PC-9 (cell line): Measurements from ENCODE around the gene SOX4. TPM values are rescaled to one million over a fixed set of nuclear protein-coding genes. Genes with fewer than 3 reads are reported as not detected.

Experiments
- BruUV-seq: library from RNA; stranded (reverse); fragments of 400-500 nt; replicated peaks from 2 replicates; lab custom pipeline; 2021; lab: Mats Ljungman, UMichigan
- CTCF ChIA-PET: fragments of 300-600 bp; sonication (Branson Sonifier 250); formaldehyde crosslinking; loops from one replicate; lab custom pipeline; 2022; ENCODE audit warnings: antibody characterized with exemption; lab: Charles Lee
- POLR2A ChIA-PET: fragments of 300-600 bp; sonication (Branson Sonifier 250); formaldehyde crosslinking; loops from one replicate; lab custom pipeline; 2022; ENCODE audit warnings: antibody characterized with exemption; ENCODE audit not compliant: unreplicated experiment; lab: Charles Lee
- DNase-seq, 2 experiments: peaks; one replicate each; pipeline versions ENCODE4 v3.0.0 to v3.0.0-alpha.2; 2015 to 2022; ENCODE audit warnings: mixed read lengths in 1 of 2
- H2AFZ ChIP-seq: fragments of 200-600 bp; sonication (generic); 2 replicates; pipeline ENCODE4 v1.8.1; 2017; ENCODE audit warnings: antibody characterized with exemption
- H3F3A ChIP-seq: fragments of 200-600 bp; sonication (generic); 2 replicates; pipeline ENCODE4 v1.8.1; 2017; ENCODE audit warnings: antibody characterized with exemption, mild to moderate bottlenecking, low read depth; ENCODE audit not compliant: insufficient read depth
- H3K27ac ChIP-seq: fragments of 200-600 bp; sonication (generic); 2 replicates; pipeline ENCODE4 v1.6.1; 2016; ENCODE audit warnings: mixed run types
- H3K27me3 ChIP-seq: fragments of 200-600 bp; sonication (generic); 2 replicates; pipeline ENCODE4 v1.6.1; 2016; ENCODE audit warnings: low read depth, mixed run types; ENCODE audit not compliant: insufficient read depth
- H3K36me3 ChIP-seq: fragments of 200-600 bp; sonication (generic); 2 replicates; pipeline ENCODE4 v1.6.1; 2016; ENCODE audit warnings: low read depth, mixed run types
- H3K4me1 ChIP-seq: fragments of 200-600 bp; sonication (generic); replicated peaks from 2 replicates; pipeline ENCODE4 v1.6.1; 2016; ENCODE audit warnings: mixed run types; ENCODE audit not compliant: insufficient read depth
- H3K4me2 ChIP-seq: fragments of 200-600 bp; sonication (generic); 2 replicates; pipeline ENCODE4 v1.6.1; 2017; ENCODE audit warnings: mixed run types
- H3K4me3 ChIP-seq: fragments of 200-600 bp; sonication (generic); 2 replicates; pipeline ENCODE4 v1.6.1; 2016; ENCODE audit warnings: mixed run types
- H3K79me2 ChIP-seq: fragments of 200-600 bp; sonication (generic); 2 replicates; pipeline ENCODE4 v1.6.1; 2017; ENCODE audit warnings: low read depth, mixed run types
- H3K9me2 ChIP-seq: fragments of 200-600 bp; sonication (generic); 2 replicates; pipeline ENCODE4 v1.8.1; 2017; ENCODE audit warnings: mild to moderate bottlenecking; ENCODE audit not compliant: insufficient read depth
- H3K9me3 ChIP-seq: fragments of 200-600 bp; sonication (generic); 2 replicates; pipeline ENCODE4 v1.8.1; 2016; ENCODE audit warnings: low read depth; ENCODE audit not compliant: insufficient read depth
- H4K20me1 ChIP-seq: fragments of 200-600 bp; sonication (generic); 2 replicates; pipeline ENCODE4 v1.8.1; 2017; ENCODE audit not compliant: insufficient read depth
- CTCF ChIP-seq: fragments of 200-600 bp; sonication (generic); conservative IDR thresholded peaks from 2 replicates; pipeline ENCODE4 v1.6.1; 2017; ENCODE audit warnings: mixed run types, antibody characterized with exemption, mild to moderate bottlenecking, moderate library complexity
- EZH2 ChIP-seq: fragments of 200-600 bp; sonication (generic); IDR thresholded peaks from 2 replicates; pipeline ENCODE4 v1.8.0; 2017; ENCODE audit warnings: antibody characterized with exemption, low read depth
- intact Hi-C: fragments of 100-400 bp; cut with micrococcal nuclease; formaldehyde crosslinking; loops from one replicate; pipeline ENCODE4 v1.10.0; 2022; ENCODE audit not compliant: unreplicated experiment
- total RNA-seq: library from RNA; stranded (reverse); gene quantifications from 2 replicates; pipeline ENCODE4 v1.2.3, GENCODE V29; 2021

Gene SOX4
- total RNA-seq, 1 experiment from 2014 or later = 32.8 TPM

DNA sequence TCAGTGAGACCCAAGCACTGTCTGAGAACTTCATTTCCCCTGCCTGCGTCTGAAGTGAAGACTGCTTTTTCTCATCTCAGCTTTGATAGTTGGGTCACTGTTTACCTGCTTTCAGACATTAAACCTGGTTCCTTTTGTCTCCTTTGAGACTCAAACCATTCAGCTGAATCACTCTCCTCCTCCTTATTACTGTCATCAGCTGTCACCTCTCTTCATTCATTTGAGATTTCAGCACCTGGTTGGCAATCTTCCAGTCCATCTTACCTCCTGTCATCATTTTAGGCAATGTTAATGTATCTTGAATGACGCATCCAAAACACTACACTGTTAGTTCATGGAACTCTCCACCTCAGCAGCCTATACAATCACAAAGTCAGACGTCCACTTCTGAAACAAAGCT lies 34.3 kb upstream of the SOX4 start:
- TF ChIP-seq EZH2 = no peak
- no peak for TF ChIP-seq CTCF
- Histone ChIP-seq H3K9me3 (no peaks in the 10 kb centered on the region), H3K4me3 (no peak overlapping the region), H3F3A (no peaks in the 10 kb centered on the region), H2AFZ (no peak overlapping the region), H3K4me2 (no peak overlapping the region), H3K4me1 (no peaks in the 10 kb centered on the region), H4K20me1 (no peaks in the 10 kb centered on the region), H3K27me3 (no peaks in the 10 kb centered on the region), H3K36me3 (no peaks in the 10 kb centered on the region), H3K9me2 (no peaks in the 10 kb centered on the region), H3K79me2 (no peaks in the 10 kb centered on the region), H3K27ac (no peak overlapping the region)
- POLR2A ChIA-PET = no interaction called here
- CTCF ChIA-PET = no interaction called here
- intact Hi-C loops = no loop called here
- no peak for DNase-seq
- BruUV-seq = no TSS peak

GRCh38 chr6:21560249-21560648 lies 33.3 kb upstream of the SOX4 start:
- no peak for DNase-seq
- Histone ChIP-seq H3K36me3 (no peaks in the 10 kb centered on the region), H3K27ac (no peak overlapping the region), H3K9me2 (no peaks in the 10 kb centered on the region), H3K27me3 (no peaks in the 10 kb centered on the region), H4K20me1 (no peaks in the 10 kb centered on the region), H3K4me1 (no peaks in the 10 kb centered on the region), H3K79me2 (no peaks in the 10 kb centered on the region), H2AFZ (no peak overlapping the region), H3K9me3 (no peaks in the 10 kb centered on the region), H3K4me3 (no peak overlapping the region), H3K4me2 (no peak overlapping the region), H3F3A (no peaks in the 10 kb centered on the region; the same call in 1 of the 2 replicates)
- ChIA-PET CTCF (no interaction called here), POLR2A (interaction anchor here (0.7 kb wide), 1 partner anchor 184 kb away, joined by 4 read pairs; no protein-coding TSS in a partner anchor)
- intact Hi-C loops = no loop called here
- TF ChIP-seq EZH2 = no peak
- no peak for TF ChIP-seq CTCF
- BruUV-seq = no TSS peak

- no TSS peak for BruUV-seq
Measured at GRCh38 chr6:21565431-21565830, 28.1 kb upstream of the SOX4 start.

More at GRCh38 chr6:21565431-21565830, 28.1 kb upstream of the SOX4 start:
- Histone ChIP-seq H3K4me1 (no peaks in the 10 kb centered on the region), H3F3A (no peaks in the 10 kb centered on the region; the same call in 1 of the 2 replicates), H2AFZ (no peak overlapping the region), H3K9me2 (no peaks in the 10 kb centered on the region; the same call in 1 of the 2 replicates), H3K4me2 (no peak overlapping the region), H3K27me3 (no peaks in the 10 kb centered on the region), H3K36me3 (no peaks in the 10 kb centered on the region), H3K79me2 (no peaks in the 10 kb centered on the region), H3K4me3 (no peak overlapping the region), H4K20me1 (no peaks in the 10 kb centered on the region), H3K27ac (no peak overlapping the region), H3K9me3 (no peaks in the 10 kb centered on the region)
- TF ChIP-seq CTCF = no peak
- no peak for TF ChIP-seq EZH2
- ChIA-PET CTCF (no interaction called here), POLR2A (no interaction called here)
- no peak for DNase-seq
- intact Hi-C loops = no loop called here
